Measurements from ENCODE around the gene SLC43A2. TPM values are rescaled to one million over a fixed set of nuclear protein-coding genes. Genes with fewer than 3 reads are reported as not detected.

Gene SLC43A2
- polyA plus RNA-seq, 2 of the 4 experiments (the other 2 are of a cell fraction) = 3.5 to 7.0 TPM

GRCh38 chr17:1551741-1552140, 76.9 kb downstream of the SLC43A2 start:
- no peak overlapping the region for H3K4me3 ChIP-seq
- FAIRE-seq (no peak), DNase-seq (ENCODE audit: low read depth in 1 of 2, low spot score in 1 of 2) (no peak), ATAC-seq (no peak)
- no peak overlapping the region for H3K27ac ChIP-seq
- H3K9me3 ChIP-seq = no peaks in the 10 kb centered on the region
- WGBS (ENCODE audit: missing lambda C conversion rate) = 85% methylated on average over 12 of the region's 12 CpGs
- no peak for TF ChIP-seq REST (IDR thresholded peaks at IDR 0.05)
- TF ChIP-seq KDM1A (IDR thresholded peaks at IDR 0.05; ENCODE audit: low read depth) = no peak
- TF ChIP-seq MYC (IDR thresholded peaks at IDR 0.05; ENCODE audit: borderline replicate concordance, low read length) = no peak
- H3K4me2 ChIP-seq = no peak overlapping the region
- ChIA-PET POLR2A (no interaction called here), CTCF (interaction anchor here (0.9 to 1.1 kb wide), 2 partner anchors 12 to 292 kb away, joined by 3 read pairs; no protein-coding TSS in a partner anchor)
- no peaks in the 10 kb centered on the region for H3K4me1 ChIP-seq

DNA sequence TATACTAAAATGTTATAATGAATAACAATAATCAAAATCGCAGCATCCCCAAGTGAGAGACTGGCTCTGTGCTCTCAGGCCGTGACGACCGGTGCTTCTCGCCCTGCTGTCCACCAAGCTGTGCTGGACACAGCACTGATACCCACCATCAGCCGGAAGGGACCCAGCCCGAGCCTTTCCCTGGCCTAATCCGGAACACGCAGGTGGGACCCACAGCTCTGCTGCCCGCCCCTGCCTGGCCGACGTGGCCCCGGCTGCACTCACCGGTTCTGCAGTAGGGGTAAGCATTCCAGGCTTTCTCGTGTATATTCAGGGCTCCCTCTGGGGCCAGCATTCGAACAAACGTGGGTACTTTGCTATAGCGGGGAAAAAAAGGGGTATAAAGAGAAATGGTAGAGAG, 80.6 kb downstream of the SLC43A2 start:
- ChIA-PET POLR2A (interaction anchor here (1.0 kb wide), 1 partner anchor 32 kb away, joined by 4 read pairs; the partner anchor contains the start of gene INPP5K), CTCF (interaction anchor here (0.5 to 1.4 kb wide), 6 partner anchors 9 to 82 kb away, joined by 3 to 4 read pairs (median 3); partner anchors contain the start of gene SLC43A2)
- TF ChIP-seq REST (IDR thresholded peaks at IDR 0.05) (no peak), PBX3 (IDR thresholded peaks at IDR 0.05) (no peak), HOXA7 (CRISPR knock-in tag; IDR thresholded peaks at IDR 0.05) (no peak), RARB (CRISPR knock-in tag; IDR thresholded peaks at IDR 0.05) (no peak), EHMT2 (IDR thresholded peaks at IDR 0.05; ENCODE audit: low read depth) (no peak), CHD2 (IDR thresholded peaks at IDR 0.05; ENCODE audit: low read length, partially characterized antibody) (no peak), BCL3 (IDR thresholded peaks at IDR 0.05) (no peak), RFX5 (IDR thresholded peaks at IDR 0.05) (no peak), NPAS2 (CRISPR knock-in tag; IDR thresholded peaks at IDR 0.05; ENCODE audit: borderline replicate concordance) (no peak), JUNB (IDR thresholded peaks at IDR 0.05) (no peak)
- Histone ChIP-seq H3K4me2 (no peak overlapping the region), H3K27ac (no peak overlapping the region), H3K9me3 (no peaks in the 10 kb centered on the region), H3K4me1 (no peaks in the 10 kb centered on the region), H3K4me3 (no peak overlapping the region)
- ATAC-seq = no peak
- FAIRE-seq = no peak
- DNase-seq (ENCODE audit: low read depth in 1 of 2, low spot score in 1 of 2) = no peak
- WGBS (ENCODE audit: missing lambda C conversion rate) = 92% methylated on average over 18 of the region's 18 CpGs
